ENCODE data around the gene CELSR3. TPM values are rescaled to one million over a fixed set of nuclear protein-coding genes. Genes with fewer than 3 reads are reported as not detected.

Gene CELSR3
- total and polyA plus RNA-seq, 7 experiments from 2014 or later = 0.17 to 8.7 (median 3.4) TPM

GRCh38 chr3:48664313-48664644, 1.6 kb upstream of the CELSR3 start:
- intact Hi-C loops (cut with micrococcal nuclease) = loop anchor here (1.0 to 10.0 kb wide), 6 partner anchors 8 to 419 kb away; partner anchors contain the start of genes IP6K2 (in 1 of the 2), NCKIPSD (in 1 of the 2), SLC26A6 (in 1 of the 2) and UQCRC1 (in 1 of the 2)
- CTCF ChIA-PET = interaction anchor here (0.6 kb wide), 2 partner anchors 54 to 263 kb away, joined by 3 read pairs; no protein-coding TSS in a partner anchor
- H3K27ac Mint-ChIP-seq = peak overlapping the region in 1 of 9 donors; percentile 91

GRCh38 chr3:48663489-48664312, 1.0 kb upstream of the CELSR3 start:
- Mint-ChIP-seq H3K27me3 (peaks cover 4 to 19% (median 13%) of the 10 kb centered on the region in 5 donors), H3K4me1 (peaks cover 0 to 29% (median 15%) of the 10 kb centered on the region in 7 donors), H3K36me3 (peaks cover 0 to 6% (median 0%) of the 10 kb centered on the region in 5 donors), H3K27ac (peak overlapping the region in 1 of 9 donors; percentile 91), H3K4me3 (peak overlapping the region; percentile 34 to 89 (median 70)), H3K9me3 (peaks cover 0 to 6% (median 0%) of the 10 kb centered on the region in 11 donors)
- ChIA-PET POLR2A (interaction anchor here (2.7 kb wide), 1 partner anchor 28 kb away, joined by 9 read pairs; the partner anchor contains the start of gene SLC26A6), CTCF (interaction anchor here (0.5 to 0.6 kb wide), 5 partner anchors 52 to 403 kb away, joined by 3 to 5 read pairs (median 3); no protein-coding TSS in a partner anchor)
- H3K27me3 ChIP-seq (ENCODE audit: control insufficient read depth in 2 of 2, insufficient read depth in 2 of 2, low read length in 2 of 2) = peaks cover 0 to 15% of the 10 kb centered on the region in 2 donors
- peaks cover 12 to 15% of the 10 kb centered on the region in 2 donors for H3K4me1 ChIP-seq (ENCODE audit: control insufficient read depth in 2 of 2, insufficient read depth in 2 of 2, low read length in 2 of 2)
- H3K4me3 ChIP-seq (ENCODE audit: low read length) = peak overlapping the region; percentile 70
- DNase-seq = peak; percentile 50 to 94 (median 61)
- H3K9me3 ChIP-seq (ENCODE audit: control insufficient read depth in 2 of 3, low read length in 3 of 3) = no peaks in the 10 kb centered on the region
- peak; percentile 88 for ATAC-seq
- no peaks in the 10 kb centered on the region for H3K36me3 ChIP-seq (ENCODE audit: control insufficient read depth in 2 of 3, insufficient read depth in 3 of 3, low read length in 3 of 3)
- intact Hi-C loops (cut with micrococcal nuclease) = loop anchor here (1.0 to 10.0 kb wide), 6 partner anchors 7 to 419 kb away; partner anchors contain the start of genes IP6K2 (in 2 of the 2), NCKIPSD (in 1 of the 2), SLC26A6 (in 1 of the 2) and UQCRC1 (in 1 of the 2)
- H3K27ac ChIP-seq (ENCODE audit: low read depth, low read length) = no peak overlapping the region

More at GRCh38 chr3:48664313-48664644, 1.6 kb upstream of the CELSR3 start:
- Histone ChIP-seq H3K27ac (ENCODE audit: low read depth, low read length) (no peak overlapping the region), H3K4me3 (ENCODE audit: low read length) (peak overlapping the region; percentile 70), H3K4me1 (ENCODE audit: control insufficient read depth in 2 of 2, insufficient read depth in 2 of 2, low read length in 2 of 2) (peaks cover 12 to 15% of the 10 kb centered on the region in 2 donors), H3K36me3 (ENCODE audit: control insufficient read depth in 2 of 3, insufficient read depth in 3 of 3, low read length in 3 of 3) (no peaks in the 10 kb centered on the region), H3K9me3 (ENCODE audit: control insufficient read depth in 2 of 3, low read length in 3 of 3) (no peaks in the 10 kb centered on the region), H3K27me3 (ENCODE audit: control insufficient read depth in 2 of 2, insufficient read depth in 2 of 2, low read length in 2 of 2) (peaks cover 0 to 15% of the 10 kb centered on the region in 2 donors)
- Mint-ChIP-seq H3K9me3 (peaks cover 0 to 6% (median 0%) of the 10 kb centered on the region in 11 donors), H3K27me3 (peaks cover 4 to 18% (median 10%) of the 10 kb centered on the region in 5 donors), H3K4me3 (peak overlapping the region; percentile 34 to 89 (median 70)), H3K36me3 (peaks cover 0 to 6% (median 0%) of the 10 kb centered on the region in 5 donors), H3K4me1 (peaks cover 0 to 29% (median 15%) of the 10 kb centered on the region in 7 donors)
- POLR2A ChIA-PET = interaction anchor here (2.7 kb wide), 1 partner anchor 29 kb away, joined by 9 read pairs; the partner anchor contains the start of gene SLC26A6
- no peak for ATAC-seq
- no peak for DNase-seq

- DNase-seq (no peak), ATAC-seq (no peak)
- H3K4me1 Mint-ChIP-seq = peaks cover 0 to 29% (median 18%) of the 10 kb centered on the region in 7 donors
- peak overlapping the region in 5 of 10 donors; percentile 2 to 80 (median 48) for H3K4me3 Mint-ChIP-seq
- no peak overlapping the region for H3K27ac ChIP-seq (ENCODE audit: low read depth, low read length)
- ChIA-PET CTCF (no interaction called here), POLR2A (interaction anchor here (2.7 kb wide), 1 partner anchor 27 kb away, joined by 9 read pairs; the partner anchor contains the start of gene SLC26A6)
- peaks cover 0 to 15% of the 10 kb centered on the region in 2 donors for H3K27me3 ChIP-seq (ENCODE audit: control insufficient read depth in 2 of 2, insufficient read depth in 2 of 2, low read length in 2 of 2)
- peaks cover 4 to 21% (median 13%) of the 10 kb centered on the region in 5 donors for H3K27me3 Mint-ChIP-seq
- intact Hi-C loops (cut with micrococcal nuclease) = loop anchor here in 1 of 2 donors (2.0 to 10.0 kb wide), 2 partner anchors 55 to 417 kb away; partner anchors contain the start of genes IP6K2 and ZNF589
- H3K4me1 ChIP-seq (ENCODE audit: control insufficient read depth in 2 of 2, insufficient read depth in 2 of 2, low read length in 2 of 2) = peaks cover 14 to 15% of the 10 kb centered on the region in 2 donors
- no peaks in the 10 kb centered on the region for H3K9me3 ChIP-seq (ENCODE audit: control insufficient read depth in 2 of 3, low read length in 3 of 3)
- peaks cover 0 to 4% (median 0%) of the 10 kb centered on the region in 5 donors for H3K36me3 Mint-ChIP-seq
- no peak overlapping the region for H3K4me3 ChIP-seq (ENCODE audit: low read length)
- no peaks in the 10 kb centered on the region for H3K36me3 ChIP-seq (ENCODE audit: control insufficient read depth in 2 of 3, insufficient read depth in 3 of 3, low read length in 3 of 3)
- peak overlapping the region in 2 of 9 donors; percentile 38 to 53 for H3K27ac Mint-ChIP-seq
- peaks cover 0 to 6% (median 0%) of the 10 kb centered on the region in 11 donors for H3K9me3 Mint-ChIP-seq
Observed at GRCh38 chr3:48662145-48662752, 437 bp downstream of the CELSR3 start.

GRCh38 chr3:48661501-48662144, 1.1 kb downstream of the CELSR3 start:
- H3K4me1 ChIP-seq (ENCODE audit: control insufficient read depth in 2 of 2, insufficient read depth in 2 of 2, low read length in 2 of 2) = peaks cover 19% of the 10 kb centered on the region in 2 donors
- H3K4me3 Mint-ChIP-seq = peak overlapping the region in 9 of 10 donors; percentile 16 to 80 (median 49)
- peaks cover 4 to 21% (median 13%) of the 10 kb centered on the region in 5 donors for H3K27me3 Mint-ChIP-seq
- ChIA-PET CTCF (no interaction called here), POLR2A (interaction anchor here (0.6 to 2.7 kb wide), 2 partner anchors 26 to 745 kb away, joined by 3 to 9 read pairs; partner anchors contain the start of gene SLC26A6)
- peaks cover 5 to 35% (median 18%) of the 10 kb centered on the region in 7 donors for H3K4me1 Mint-ChIP-seq
- DNase-seq (peak; percentile 61 to 91 (median 77)), ATAC-seq (peak; percentile 71)
- H3K27ac Mint-ChIP-seq = peak overlapping the region in 3 of 9 donors; percentile 38 to 53 (median 46)
- intact Hi-C loops (cut with micrococcal nuclease) = loop anchor here in 1 of 2 donors (2.0 to 10.0 kb wide), 2 partner anchors 55 to 417 kb away; partner anchors contain the start of genes IP6K2 and ZNF589
- no peak overlapping the region for H3K27ac ChIP-seq (ENCODE audit: low read depth, low read length)
- H3K9me3 Mint-ChIP-seq = peaks cover 0 to 6% (median 0%) of the 10 kb centered on the region in 11 donors
- no peaks in the 10 kb centered on the region for H3K9me3 ChIP-seq (ENCODE audit: control insufficient read depth in 2 of 3, low read length in 3 of 3)
- H3K36me3 Mint-ChIP-seq = peaks cover 0 to 4% (median 0%) of the 10 kb centered on the region in 5 donors
- H3K27me3 ChIP-seq (ENCODE audit: control insufficient read depth in 2 of 2, insufficient read depth in 2 of 2, low read length in 2 of 2) = peaks cover 0 to 15% of the 10 kb centered on the region in 2 donors
- H3K4me3 ChIP-seq (ENCODE audit: low read length) = no peak overlapping the region
- no peaks in the 10 kb centered on the region for H3K36me3 ChIP-seq (ENCODE audit: control insufficient read depth in 2 of 3, insufficient read depth in 3 of 3, low read length in 3 of 3)

- no peak overlapping the region for H3K27ac ChIP-seq (ENCODE audit: low read depth, low read length)
- POLR2A ChIA-PET = no interaction called here
- H3K9me3 ChIP-seq (ENCODE audit: control insufficient read depth in 2 of 3, low read length in 3 of 3) = no peaks in the 10 kb centered on the region
- peaks cover 6 to 37% (median 18%) of the 10 kb centered on the region in 7 donors for H3K4me1 Mint-ChIP-seq
- H3K9me3 Mint-ChIP-seq = peaks cover 0 to 6% (median 0%) of the 10 kb centered on the region in 11 donors
- intact Hi-C loops (cut with micrococcal nuclease) = loop anchor here in 1 of 2 donors (10.0 kb wide), 1 partner anchor 416 kb away; the partner anchor contains the start of gene ZNF589
- CTCF ChIA-PET = no interaction called here
- H3K27ac Mint-ChIP-seq = no peak overlapping the region
- peaks cover 4 to 21% (median 13%) of the 10 kb centered on the region in 5 donors for H3K27me3 Mint-ChIP-seq
- peak overlapping the region in 3 of 10 donors; percentile 33 to 80 (median 49) for H3K4me3 Mint-ChIP-seq
- no peak for DNase-seq
- peaks cover 0 to 15% of the 10 kb centered on the region in 2 donors for H3K27me3 ChIP-seq (ENCODE audit: control insufficient read depth in 2 of 2, insufficient read depth in 2 of 2, low read length in 2 of 2)
- no peak for ATAC-seq
- H3K36me3 Mint-ChIP-seq = peaks cover 0 to 4% (median 0%) of the 10 kb centered on the region in 5 donors
- H3K4me3 ChIP-seq (ENCODE audit: low read length) = no peak overlapping the region
- peaks cover 19 to 21% of the 10 kb centered on the region in 2 donors for H3K4me1 ChIP-seq (ENCODE audit: control insufficient read depth in 2 of 2, insufficient read depth in 2 of 2, low read length in 2 of 2)
- no peaks in the 10 kb centered on the region for H3K36me3 ChIP-seq (ENCODE audit: control insufficient read depth in 2 of 3, insufficient read depth in 3 of 3, low read length in 3 of 3)
Observed at GRCh38 chr3:48660800-48661400, 1.8 kb downstream of the CELSR3 start.

All from naive thymus-derived CD4-positive, alpha-beta T cell (primary cell).